GM19023 (cell line): ENCODE data around the gene OCA2.
"Not testable (repeated sequence)": the region's sequence is repeated elsewhere in the genome, so short reads cannot be mapped to it uniquely, and the experiment has no call there.

Experiments used
- ATAC-seq: cut with Tn5 transposase; IDR thresholded peaks from one replicate; pipeline ENCODE4 v1.9.1; 2021; ENCODE audit warnings: mild to moderate bottlenecking, moderate library complexity; ENCODE audit not compliant: unreplicated experiment

The OCA2 gene

GRCh38 chr15:28026221-28026620, 72.9 kb downstream of the OCA2 start:
- no peak for ATAC-seq

GRCh38 chr15:28025413-28025812, 73.7 kb downstream of the OCA2 start:
- no peak for ATAC-seq

DNA sequence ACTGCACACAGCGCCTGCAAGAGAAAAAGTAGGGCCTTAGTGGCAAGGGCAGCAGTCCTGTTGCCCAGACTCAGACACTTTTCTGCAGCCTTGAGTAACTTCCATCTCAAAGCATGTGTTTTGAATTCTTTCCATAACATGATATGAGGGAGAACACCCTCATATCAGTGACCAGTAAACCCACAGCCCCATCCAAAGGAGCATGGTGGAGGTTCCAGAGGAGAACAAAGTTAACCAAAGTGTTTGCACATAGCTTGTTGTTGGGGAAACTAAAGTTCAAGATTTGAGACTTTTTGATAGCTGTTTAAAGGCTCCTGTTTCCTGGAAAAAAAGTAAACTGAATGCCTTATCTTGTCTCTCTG, 74.2 kb downstream of the OCA2 start:
- no peak for ATAC-seq

GRCh38 chr15:28023933-28024888, 74.9 kb downstream of the OCA2 start:
- no peak for ATAC-seq

DNA sequence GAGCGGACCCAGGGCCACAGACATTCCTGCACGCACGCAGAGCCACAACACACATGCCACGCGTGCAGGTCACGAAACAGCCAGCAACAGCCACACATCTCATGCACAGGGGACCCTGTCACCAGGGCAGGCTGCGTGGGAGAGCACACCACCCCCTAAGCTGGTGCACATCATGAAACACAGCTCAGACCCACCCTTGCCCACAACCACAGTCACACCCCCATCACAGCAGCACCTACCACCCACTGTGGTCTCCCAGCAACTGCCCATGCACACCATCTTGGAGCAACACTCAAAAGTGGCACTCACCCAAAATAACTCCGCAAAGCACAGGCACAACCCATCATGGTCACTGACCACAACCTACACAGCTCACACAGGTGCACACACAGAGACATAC, 75.7 kb downstream of the OCA2 start:
- ATAC-seq, result no peak

DNA sequence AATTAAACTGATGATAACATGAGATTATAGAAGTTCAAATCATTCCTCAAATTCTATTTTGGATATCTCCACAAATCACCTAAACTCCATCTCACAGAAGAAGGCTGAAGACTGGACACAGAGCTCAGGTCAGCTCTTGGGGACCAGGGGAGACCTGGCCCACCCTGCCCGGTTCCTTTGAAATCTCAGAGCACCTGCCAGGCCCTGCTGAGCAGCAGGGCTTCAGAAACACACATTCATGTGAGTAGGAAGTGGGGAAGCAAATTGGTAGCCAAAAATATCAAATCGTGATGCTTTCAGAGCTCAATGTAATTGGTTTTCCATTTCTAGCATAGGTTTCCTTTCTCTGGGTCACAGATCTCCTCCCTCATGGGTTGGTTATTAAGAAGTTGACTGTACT, 76.2 kb downstream of the OCA2 start:
- no peak for ATAC-seq

DNA sequence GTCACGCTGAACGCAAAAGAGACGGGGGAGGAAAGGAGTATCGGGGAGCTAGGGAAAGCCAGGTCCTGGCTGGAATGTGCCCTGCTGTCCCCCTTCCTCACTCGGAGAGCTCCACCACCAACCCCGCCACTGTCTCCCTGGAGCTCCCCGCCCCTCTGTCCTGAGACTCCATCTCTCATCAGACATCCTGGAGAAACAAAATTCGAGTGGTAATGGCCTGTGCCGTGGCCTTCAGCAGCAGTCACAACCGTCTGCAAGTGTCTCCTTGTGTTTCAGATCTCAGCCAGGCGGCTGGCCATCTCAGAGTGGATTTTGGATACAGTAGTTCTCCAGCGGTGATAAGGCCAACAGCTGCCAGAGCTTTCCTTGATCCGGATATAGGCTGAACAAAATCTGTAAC, 76.9 kb downstream of the OCA2 start:
- no peak for ATAC-seq

- no peak for ATAC-seq
Observed at GRCh38 chr15:28021281-28022039, 77.7 kb downstream of the OCA2 start.

DNA sequence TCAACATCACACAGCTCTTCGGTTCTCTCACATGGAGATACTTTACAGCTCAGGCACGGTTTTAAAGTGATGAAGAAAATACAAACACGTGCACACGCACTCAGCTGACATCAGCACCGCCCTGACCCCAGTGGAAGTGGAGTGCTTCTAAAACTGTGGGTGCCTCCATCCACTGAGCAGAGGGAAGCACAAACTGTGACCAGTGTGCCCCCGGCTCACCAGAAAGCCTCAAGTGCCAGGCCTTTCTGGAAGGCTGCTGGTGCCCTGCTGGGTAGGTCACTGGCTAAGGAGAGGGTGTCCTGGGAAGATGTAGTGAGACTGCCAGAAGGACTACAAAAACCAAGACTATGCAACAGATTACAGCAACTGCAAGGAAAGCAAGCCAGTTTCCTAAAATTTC, 78.5 kb downstream of the OCA2 start:
- ATAC-seq, result no peak

DNA sequence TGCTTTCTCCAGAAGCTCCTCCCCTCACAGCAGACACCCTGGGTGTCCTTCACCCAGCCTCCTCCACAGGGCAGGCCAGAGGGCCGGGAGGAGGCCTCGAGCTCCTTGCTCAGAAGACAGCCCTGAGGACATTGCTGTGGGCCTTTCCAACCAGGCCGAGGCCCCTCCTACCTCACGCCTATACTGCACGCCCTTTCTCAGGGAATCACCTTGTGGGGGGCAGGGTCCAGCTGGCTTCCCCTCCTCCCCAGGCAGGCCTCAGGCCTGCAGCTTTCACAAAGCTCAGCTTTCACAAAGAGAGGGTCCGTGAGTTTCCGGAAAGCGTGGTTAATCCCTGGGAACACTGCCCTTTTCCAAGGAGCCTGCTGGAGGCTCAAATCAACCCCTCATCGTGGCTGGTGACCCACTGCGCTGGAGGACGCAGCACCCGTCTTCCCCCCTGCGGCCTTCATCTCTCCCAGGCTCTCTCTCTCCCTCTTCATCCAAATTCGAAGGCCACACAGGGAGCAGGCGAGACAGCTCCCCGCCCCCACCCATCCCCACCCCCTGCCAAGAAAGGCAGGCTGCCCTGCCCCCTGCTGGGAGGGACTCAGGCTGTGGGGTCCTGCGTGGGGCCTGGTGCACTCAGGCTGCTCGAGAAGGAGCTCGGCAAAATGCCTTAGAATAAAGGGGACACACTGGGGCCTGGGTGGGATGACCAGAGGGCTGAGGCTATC, 79.4 kb downstream of the OCA2 start:
- ATAC-seq, result no peak

DNA sequence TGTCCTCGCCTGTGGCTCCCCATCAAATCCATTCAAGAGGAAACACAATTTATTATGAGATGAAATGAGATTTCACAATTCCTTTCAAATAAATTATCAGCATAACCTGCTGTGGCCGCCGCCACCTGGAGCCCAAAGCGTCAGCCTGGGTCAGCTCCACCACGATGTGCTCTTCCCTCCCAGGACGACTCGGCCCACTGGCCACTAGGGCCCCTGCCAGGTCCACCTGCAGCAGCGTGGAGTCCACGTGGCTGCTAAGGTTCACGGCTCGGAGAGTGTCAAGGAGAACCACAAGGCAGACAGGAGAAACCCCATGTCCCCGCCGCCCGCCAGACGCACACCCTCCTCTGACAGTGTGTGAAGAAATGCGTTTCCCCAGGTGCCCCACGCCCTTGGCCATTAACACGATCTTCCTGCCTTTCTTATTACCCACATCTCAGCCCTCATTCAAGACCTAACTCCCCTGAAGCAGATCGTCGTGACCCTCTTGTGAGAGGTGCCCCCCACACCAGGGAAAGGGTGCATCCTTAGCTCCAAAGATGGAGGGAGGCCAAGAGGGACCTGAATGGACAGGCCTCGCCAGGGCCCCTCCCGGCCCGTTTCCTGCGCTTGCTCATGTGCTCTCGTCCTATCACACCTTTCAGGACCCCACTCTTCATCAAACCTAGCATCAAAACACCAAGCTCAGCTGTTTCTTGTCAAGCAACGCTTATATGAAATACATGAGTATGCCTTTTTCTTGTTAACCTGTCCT, 80.6 kb downstream of the OCA2 start:
- ATAC-seq, result no peak

DNA sequence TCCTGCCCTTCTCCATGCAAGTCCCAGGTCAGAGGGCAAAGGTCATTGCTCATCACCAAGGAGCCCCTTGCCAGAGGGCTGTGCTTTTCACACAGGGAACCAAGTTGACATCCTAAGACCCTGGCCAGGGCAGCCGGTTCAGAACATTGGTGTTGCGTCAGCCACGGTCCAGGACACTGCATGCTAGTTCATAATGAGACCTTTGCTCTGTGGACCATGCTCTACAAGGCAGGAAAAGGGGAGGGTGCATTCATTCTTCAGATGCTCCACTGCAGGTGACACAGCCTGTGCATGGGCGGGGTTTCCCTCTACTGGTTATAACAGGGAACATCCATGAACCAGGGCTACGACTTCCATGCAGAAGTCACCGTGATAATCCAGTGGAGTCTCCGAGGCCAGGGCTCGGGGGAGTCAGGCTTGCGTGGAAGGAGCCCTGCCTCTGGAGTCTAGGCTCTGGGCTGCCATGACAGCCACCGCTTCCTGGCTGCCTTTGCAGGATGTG, 81.6 kb downstream of the OCA2 start:
- no peak for ATAC-seq

GRCh38 chr15:28015855-28016254, 83.3 kb downstream of the OCA2 start:
- ATAC-seq, result no peak

DNA sequence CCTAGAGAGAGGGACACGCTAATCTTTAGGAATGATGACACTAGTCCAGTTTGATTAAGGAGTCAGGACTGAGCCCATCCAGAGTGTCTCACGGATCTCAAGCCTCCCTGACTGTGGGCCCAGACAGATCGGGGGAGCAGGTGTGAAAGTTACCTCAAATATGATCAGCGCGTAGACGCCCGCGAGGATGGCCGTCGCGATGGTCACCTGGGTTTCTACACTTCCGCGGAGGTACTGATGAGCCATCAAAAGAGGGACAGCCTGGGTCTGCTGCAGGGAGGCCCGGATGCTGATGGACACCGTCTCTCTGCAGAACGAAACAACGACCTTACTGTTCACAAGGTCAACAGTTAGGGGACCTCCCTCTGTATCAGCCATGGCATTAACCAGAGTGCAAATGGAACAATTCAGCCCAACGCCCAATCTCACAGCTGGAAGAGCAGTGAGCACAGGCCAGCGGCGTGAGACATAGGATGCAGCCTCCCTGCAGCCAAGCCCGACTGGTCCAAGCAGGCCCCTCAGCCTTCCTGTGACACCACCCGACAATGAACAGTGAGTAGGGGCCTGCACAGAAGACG, 84.4 kb downstream of the OCA2 start:
- no peak for ATAC-seq

DNA sequence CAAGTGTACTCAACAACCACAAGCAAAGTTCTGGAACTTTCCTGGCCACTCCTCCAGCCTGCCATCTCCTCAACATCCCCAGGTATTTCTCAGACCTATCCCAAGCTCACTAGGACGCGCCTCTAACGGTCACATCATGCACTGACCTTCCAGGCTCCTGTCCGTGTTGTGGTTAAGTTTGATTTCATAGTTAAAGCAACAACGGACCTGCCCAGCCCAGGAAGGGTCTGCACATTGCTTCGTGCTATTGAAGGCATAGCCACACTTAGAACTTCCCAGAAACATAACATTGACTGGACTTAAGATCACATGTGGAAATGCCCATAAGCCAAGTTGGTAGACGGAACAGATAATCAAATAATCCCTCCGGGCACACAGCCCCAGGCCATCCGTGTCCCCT, 85.1 kb downstream of the OCA2 start:
- no peak for ATAC-seq

- ATAC-seq, result no peak
Observed at GRCh38 chr15:28013480-28013879, 85.6 kb downstream of the OCA2 start.

DNA sequence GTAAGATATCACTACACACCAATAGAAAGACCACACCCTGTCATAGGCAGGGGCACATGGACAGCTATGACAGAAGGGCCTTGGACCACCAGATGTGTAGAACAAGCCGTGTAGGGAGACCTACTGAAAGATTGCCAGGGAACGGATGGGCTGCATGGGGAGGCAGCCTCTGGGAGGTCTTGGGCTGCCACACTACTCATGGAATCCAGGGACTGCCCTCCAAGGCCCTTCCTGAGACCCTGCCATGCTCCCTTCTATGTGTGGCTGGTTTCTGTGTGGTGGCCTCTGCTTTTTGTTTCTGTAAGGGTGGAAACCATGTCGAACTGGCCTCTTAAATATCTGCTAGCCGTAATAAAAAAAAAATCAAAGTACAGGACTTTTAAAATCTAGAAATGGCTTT, 86.9 kb downstream of the OCA2 start:
- ATAC-seq, result no peak

GRCh38 chr15:28008175-28008574, 90.9 kb downstream of the OCA2 start:
- not testable (repeated sequence) for ATAC-seq

- ATAC-seq, result no peak
Observed at GRCh38 chr15:28006116-28006905, 92.8 kb downstream of the OCA2 start.
